Suppressor macrophage treated with lipopolysaccharide for 1 hour (primary cell): ENCODE measurements around the gene SAP30BP.

ENCODE experiments used
- DNase-seq, 3 donors: peaks; one replicate each; pipeline ENCODE4 v3.0.0-alpha.2; 2020 to 2022

SAP30BP gene

DNA sequence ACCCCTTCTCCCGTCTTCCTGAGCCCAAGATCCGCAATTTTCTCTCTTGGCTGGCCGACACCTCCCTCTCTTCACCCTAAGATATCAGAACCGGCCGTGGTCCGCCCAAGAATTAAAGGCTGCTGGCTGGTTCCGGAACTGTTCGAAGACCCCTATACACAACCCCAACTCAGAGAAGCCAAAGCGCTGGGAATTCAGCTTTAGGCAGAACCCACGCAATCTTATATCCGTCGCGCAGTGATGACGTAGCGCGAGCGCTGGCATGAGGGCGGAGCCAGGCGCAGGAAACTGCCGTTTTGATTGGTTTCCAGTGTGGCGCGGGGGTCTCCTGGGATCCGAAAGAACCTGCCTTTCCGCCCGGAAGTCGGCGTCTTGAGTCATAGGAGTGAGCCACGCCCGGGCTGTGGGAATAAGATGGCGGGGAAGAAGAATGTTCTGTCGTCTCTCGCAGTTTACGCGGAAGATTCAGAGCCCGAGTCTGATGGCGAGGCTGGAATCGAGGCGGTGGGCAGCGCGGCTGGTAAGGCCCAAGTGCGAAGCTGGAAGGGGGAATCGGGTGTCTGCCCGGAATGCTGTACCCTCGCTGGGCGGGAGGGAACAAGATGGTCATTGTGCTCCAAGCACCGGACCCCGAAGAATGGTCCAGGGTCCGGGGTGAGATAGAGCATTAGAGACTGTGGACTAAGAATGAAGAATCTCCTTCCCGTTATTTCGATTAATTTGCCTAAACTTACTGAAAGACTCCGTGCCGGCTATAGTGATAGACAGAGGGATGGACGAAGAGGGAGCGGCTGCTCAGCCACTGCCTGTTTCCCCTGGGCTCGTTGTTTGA is at the start of gene SAP30BP, which contains the start of gene RECQL5:
Gene SAP30BP, plus strand, starts transcription at position 380 of the 832 bp plus-strand sequence. Its CDS starts 35 bp downstream, at position 415.
Gene RECQL5, minus strand, starts transcription at position 196 of the 832 bp plus-strand sequence. CDS start 597 bp downstream, outside the sequence.
- DNase-seq = peak; percentile 99

DNA sequence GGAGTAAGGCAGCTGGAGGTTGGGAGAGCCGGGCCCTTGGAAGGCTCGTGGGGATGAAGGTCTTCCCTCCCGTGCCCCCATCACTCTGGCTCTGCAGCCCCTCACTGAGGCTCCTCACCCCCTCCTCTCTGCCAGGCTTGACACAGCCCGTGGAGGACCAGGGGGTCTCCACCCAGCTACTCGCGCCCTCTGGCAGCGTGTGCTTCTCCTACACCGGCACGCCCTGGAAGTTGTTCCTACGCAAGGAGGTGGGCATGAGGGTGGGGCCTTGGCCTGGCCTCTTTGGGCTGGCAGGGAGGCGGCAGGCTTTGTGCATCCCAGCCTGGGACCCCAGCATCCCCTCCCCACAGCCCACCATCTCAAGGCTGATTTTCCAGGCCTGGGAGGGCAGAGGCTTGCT is 49.5 kb upstream of the SAP30BP start:
- no peak for DNase-seq

DNA sequence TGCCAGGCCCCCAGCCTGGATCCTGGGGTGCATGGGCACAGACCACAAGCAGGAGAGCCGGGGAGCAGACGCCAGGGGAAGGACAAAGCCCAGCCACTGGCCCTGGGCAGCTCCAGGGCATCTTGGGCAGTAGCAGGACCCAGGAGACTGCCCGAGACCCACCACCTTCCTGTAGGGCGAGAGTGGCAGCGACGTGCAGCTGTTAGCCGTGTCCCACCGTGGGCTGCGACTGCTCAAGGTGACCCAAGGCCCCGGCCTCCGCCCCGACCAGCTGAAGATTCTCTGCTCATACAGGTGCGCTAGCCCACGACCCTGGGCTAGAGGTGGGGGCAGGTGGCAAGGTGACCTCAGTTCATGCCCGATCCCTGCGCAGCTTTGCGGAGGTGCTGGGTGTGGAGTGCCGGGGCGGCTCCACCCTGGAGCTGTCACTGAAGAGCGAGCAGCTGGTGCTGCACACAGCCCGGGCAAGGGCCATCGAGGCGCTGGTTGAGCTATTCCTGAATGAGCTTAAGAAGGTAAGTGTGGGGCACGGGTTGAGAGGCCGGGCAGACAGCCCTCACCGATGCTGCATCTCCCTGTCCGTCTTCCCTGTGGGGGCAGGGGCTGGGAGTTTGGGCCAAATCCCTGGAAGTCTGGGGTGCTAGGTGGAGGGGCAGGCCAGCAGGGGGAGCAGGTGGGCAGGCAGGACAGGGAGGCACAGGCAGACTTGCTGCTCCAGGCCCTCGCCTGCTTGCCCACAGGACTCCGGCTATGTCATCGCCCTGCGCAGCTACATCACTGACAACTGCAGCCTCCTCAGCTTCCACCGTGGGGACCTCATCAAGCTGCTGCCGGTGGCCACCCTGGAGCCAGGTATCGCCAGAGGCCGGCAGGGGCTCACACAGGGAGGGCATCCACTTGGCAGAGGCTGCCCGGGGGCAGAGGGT is 47.4 kb upstream of the SAP30BP start:
- DNase-seq = peak in 2 of 3 donors; percentile 24 to 41

DNA sequence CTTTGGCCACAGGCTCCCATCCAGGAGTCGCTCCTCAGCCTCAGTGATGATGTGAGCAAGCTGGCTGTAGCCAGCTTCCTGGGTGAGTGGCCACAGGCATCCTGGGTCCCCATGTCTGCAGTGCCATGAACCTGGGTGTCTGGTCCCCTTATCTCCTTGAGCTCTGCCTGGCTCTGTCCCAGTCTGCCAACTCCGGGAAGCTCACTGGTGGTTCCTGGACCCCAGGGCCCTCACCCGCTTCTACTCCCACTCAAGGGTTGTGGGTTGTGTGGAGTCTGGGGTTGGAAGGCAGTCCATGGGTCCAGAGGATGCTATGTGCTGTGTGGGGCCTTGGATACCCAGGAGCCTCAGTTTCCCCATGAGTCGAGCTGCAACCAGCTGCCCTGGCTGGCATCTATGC is 45.6 kb upstream of the SAP30BP start:
- no peak for DNase-seq

DNA sequence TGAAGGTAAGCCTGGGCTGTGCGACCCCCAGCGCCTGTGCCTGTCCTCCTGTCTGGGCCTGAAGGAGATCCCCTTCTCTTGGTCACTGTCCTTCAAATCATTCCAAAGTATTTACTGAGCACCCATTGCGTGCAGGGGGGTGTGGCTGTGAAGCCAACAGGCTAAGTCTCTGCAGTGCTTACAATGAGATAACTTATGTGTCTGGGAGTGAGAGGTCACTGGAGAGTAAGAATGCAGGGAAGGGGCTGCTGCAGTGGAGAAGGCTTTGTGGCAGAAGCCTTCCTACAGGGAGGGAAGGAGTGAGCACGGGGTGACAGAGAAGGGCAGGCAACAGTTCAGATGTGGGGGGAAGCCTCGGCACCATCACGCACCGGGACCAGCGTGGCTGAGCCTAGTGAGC is 45.1 kb upstream of the SAP30BP start:
- DNase-seq = no peak

DNA sequence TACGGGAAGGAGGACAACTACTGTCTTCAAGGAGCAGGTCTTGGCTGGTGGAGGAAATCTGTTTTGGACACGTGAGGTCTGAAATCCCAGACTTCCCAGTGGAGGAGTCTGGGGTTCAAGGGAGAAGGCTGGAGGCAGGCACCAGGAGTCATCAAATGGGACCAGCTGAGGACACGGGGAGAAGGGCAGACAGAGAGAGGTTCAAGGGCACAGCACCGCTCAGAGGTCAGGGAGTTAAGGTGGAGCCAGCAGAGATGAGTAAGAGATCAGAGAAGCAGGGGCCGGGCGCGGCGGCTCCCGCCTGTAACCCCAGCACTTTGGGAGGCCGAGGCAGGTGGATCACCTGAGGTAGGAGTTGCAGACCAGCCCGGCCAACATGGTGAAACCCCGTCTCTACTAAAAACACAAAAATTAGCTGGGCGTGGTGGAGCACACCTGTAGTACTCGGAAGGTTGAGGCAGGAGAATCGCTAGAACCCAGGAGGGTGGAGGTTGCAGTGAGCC is 44.3 kb upstream of the SAP30BP start:
- DNase-seq = no peak

DNA sequence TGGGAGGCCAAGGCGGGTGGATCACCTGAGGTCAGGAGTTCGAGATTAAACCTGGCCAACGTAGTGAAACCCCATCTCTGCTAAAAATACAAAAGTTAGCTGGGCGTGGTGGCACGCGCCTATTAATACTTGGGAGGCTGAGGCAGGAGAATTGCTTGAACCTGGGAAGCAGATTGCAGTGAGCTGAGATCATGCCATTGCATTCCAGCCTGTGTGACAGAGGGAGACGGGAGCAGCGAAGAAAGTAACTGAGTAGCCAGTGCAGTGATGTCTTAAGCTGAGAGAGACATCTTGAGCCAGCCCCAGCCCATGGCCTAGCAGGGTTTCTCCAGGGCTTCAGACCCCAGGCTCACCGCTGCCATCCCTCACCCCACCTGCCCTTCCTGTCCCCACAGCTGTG is 43.8 kb upstream of the SAP30BP start:
- DNase-seq = no peak

DNA sequence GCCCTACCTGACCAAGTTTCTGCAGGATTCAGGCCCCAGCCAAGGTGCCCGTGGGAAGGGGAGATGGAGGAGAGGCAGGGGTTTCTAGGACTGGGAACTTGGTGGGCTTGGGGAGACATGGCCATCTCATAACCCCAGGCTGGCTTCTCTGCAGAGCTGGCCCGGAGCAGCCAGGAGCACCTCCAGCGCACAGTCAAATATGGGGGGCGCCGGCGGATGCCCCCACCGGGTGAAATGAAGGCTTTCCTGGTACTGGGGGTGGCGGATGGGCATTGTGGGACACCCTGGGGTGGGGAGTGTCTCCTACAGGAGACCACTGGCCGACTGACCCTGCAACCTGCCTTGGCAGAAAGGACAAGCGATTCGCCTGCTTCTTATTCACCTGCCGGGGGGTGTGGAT is 43.1 kb upstream of the SAP30BP start:
- DNase-seq = no peak

DNA sequence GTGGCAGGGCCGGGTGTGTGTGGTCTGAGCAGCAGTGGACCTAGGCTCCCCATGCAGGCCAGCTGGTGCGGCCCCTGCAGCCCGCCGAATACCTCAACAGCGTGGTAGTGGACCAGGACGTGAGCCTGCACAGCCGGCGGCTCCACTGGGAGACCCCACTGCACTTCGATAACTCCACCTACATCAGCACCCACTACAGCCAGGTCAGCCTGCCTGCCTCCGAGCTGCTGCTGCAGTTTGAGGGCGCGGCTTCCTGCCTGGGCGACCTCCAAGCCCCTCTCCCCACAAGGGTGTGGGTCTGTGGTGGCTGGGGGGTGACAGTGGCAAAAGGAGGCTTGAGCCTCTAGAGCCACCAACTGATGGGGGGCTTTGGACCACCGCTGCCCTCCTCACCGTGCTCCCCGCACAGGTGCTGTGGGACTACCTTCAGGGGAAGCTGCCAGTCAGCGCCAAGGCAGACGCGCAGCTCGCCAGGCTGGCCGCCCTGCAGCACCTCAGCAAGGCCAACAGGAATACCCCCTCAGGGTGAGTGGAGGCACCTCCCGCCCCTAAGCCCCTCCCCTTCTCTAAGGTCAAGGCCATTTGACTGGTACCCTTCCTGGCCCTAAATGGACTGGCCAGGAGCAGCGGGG is 42.3 kb upstream of the SAP30BP start:
- no peak for DNase-seq

DNA sequence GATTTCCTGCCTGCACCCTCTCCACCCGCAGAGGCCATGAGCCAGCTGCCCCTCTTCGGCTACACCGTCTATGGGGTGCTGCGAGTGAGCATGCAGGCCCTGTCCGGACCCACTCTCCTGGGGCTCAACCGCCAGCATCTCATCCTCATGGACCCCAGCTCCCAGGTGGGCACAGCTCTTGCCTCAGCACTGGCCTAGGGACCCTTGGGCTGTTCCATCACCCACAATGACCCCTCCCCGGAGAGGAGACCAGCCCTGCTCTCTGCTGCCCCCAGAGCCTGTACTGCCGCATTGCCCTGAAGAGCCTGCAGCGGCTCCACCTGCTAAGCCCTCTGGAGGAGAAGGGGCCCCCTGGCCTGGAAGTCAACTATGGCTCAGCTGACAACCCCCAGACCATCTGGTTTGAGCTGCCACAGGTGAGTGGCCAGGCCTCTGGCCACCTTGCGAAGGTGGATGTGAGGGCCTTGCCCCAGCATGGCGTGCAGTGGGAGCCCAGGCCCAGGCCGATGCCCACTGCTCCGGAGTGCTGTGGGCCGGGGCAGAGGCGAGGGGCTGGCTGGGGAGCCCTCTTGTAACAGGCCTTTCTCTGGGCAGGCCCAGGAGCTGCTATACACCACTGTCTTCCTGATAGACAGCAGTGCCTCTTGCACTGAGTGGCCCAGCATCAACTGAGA is 41.2 kb upstream of the SAP30BP start:
- DNase-seq = peak in 2 of 3 donors; percentile 15

DNA sequence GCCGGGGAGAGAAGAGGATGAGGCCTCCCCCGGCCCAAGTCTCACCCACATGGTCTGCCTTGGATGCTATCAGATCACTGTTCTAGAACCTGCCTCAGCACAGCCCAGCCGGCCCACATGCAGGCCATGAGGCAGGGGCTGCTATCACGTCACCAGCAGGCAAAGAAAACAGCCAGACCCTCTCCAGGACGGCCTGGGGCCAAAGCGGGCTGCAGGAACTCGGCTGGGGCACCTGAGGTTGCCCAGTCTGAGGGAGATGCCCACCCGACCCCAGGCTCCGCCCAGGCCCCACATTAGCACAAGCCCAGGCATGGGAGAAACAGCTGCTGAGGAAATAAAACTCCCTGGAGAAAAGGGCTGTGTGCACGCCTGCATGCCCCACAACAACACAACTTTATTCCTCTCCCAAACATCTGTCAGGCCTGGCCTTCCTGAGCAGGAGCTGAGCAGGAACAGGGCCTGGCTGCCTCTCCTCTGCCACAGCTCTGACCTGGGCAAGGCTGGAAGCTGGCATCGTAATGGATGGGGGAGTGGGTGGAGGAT is 40.6 kb upstream of the SAP30BP start:
- no peak for DNase-seq

DNA sequence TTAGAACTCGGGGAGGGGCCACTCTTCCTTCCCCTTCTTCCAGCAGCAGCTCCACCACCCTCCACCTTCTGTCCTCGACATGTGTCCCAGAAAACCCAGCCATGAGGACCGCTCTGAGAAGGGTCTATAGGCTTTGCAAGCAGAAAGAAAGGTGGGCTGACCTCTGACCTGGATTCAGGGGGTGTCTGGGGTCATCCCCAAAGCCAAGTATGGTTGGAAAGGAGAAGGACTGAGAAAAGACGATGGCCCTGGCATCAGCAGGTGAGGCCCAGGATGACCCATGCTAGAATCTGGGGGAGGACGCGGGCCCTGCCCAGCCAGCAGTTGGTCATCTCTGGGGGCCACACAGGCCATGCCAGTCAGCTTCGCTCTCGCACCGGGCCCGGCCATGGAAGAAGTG is 40.0 kb upstream of the SAP30BP start:
- no peak for DNase-seq

DNA sequence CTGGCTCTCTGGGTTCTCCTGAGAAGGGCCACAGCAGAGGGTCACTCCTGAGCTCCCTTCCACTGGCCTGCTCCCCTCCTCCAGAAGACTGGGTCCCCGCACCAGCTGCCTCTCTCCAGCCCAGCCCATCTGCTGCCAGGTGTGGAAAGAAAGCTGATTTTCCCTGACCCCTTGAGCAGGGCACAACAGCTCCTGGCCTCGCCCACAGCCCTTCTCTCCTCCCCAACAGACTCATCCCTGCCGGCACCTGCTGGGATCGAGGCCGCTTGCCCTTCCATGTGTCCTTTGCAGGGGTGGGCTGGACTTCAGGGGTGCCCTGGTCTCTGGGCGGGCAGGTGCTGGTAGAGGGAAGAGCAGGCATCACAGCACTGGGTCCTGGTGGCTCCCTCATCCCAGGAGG is 38.7 kb upstream of the SAP30BP start:
- DNase-seq = no peak

DNA sequence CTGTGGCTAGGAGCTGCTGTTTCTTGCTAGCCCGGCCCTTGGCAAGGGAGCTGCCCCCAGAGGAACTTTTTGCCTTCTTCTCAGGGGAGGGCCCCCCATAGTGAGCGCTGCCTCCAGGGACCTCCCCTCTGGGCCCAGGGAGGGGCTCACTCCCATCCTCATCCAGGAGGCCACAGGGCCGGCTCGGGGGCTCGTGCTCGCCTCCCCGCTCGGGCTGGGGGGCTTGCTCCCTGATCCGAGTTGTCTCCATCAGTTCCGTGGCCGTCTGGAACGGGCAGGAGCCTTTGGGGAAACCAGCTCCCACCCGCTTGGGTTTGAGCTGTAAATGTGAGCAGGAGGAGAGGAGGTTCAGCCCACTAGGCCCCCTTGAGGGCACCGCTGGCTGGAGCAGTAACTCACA is 38.0 kb upstream of the SAP30BP start:
- no peak for DNase-seq

DNA sequence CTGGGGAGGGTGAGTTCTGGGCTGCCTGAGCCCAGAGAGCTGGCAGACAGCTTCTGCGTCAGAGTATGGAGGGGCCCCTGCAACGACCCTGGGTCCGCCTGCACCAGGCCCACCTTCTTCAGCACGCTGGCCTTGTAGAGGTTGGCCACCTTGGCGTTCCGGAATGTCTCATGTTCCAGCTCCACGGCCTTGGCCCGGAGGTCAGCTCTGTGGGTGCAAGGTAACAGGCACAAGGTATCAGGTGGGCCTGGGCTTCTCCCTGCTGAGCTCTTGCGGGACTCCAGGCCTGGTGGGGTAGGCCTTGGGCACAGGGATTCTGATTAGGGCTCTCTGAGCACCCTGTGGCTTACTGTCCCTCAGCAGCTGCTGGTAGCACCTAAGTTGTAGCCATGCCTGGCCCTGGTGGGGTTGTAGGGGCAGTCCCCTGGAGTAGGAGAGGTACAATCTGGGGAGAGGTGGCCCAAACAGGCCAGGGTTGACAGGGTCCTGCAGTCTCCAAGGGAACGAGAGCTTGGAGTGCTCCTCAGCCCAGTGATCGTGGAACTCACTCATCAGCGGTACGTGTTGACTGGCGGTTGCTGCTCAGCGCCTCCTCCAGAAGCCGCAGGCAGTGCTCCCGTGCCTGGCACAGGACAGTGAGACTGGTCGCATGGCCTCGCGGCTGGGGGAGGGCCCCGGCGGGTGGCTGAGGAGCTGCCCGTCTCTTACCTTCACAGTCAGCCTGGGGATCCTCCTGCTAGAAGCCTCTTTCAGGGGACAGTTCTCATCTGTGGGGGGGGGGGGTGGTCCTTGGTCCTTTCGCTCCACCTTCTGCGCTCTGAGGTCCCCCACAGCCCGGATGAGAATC is 36.8 kb upstream of the SAP30BP start:
- no peak for DNase-seq

DNA sequence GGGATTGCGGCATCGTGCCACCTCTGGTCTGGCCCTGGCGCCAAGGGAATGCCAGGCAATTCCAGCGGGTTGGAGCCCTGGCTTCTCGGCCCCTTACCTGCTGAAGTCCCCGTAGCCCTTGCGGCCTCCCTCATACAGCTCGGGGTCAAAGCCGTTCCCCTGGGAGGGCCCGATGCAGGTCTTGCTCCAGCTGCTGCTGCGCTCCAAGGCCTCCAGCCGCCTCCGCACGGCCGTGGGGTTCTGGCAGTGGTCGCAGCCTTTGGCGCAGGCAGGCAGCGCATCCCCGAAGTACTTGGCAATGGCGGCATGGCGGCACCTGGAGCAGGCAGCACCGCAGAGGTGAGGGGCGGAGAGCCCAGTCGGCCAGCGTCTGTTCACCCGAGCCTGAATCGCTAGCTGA is 35.8 kb upstream of the SAP30BP start:
- no peak for DNase-seq

DNA sequence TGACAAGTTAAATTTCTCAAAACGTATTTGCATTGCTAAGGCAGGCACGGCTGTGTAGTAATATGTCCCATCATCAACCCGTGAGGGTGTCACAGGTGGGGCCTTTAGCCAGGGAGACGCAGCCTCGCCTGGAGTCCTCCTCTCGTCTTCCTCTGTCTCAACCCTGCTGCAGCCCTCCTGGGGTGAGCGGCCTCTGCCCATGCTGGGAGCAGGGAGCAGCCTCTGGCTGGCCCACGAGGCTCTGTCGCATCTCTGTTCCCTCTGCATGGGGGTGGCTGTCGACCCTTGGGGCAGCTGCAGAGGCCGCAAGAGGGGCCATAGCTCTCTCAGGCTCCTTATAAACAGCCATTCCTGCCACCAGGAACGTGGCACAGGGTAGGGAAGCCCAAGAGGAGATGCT is 34.7 kb upstream of the SAP30BP start:
- no peak for DNase-seq

DNA sequence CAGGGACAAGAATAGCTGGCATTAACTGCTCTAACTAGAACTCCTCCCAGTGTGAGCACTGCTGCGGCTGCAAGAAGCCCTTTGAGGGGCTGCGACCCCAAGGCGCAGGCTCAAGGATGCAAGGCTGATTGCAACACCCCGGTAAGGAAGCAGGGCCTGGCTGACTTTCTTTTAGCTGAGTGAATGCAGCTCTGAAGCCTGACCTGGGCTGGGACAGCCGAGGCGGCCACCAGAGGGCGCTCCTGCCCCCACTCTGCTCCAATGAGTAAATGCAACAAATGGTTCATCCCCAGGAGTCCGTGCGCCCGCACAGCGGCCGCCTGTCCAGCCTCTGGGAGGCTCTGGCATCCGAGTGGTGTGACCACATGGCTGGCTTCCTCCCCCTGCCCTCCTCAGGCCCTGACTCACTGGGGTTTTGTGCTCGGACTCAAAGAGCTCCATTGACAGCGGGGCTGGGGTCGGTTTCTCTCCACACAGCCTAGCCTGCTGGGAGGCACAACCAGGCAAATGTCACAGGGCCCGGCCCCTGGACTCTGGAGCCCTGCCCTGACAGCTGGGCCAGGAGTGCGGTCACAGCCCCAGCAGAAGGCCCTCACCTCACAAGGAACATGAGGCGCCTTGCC is 34.2 kb upstream of the SAP30BP start, which contains the start of gene SMIM5:
Gene SMIM5, plus strand, starts transcription at position 572 of the 623 bp plus-strand sequence. CDS start 6,768 bp downstream, outside the sequence.
- peak; percentile 76 to 90 (median 81) for DNase-seq

DNA sequence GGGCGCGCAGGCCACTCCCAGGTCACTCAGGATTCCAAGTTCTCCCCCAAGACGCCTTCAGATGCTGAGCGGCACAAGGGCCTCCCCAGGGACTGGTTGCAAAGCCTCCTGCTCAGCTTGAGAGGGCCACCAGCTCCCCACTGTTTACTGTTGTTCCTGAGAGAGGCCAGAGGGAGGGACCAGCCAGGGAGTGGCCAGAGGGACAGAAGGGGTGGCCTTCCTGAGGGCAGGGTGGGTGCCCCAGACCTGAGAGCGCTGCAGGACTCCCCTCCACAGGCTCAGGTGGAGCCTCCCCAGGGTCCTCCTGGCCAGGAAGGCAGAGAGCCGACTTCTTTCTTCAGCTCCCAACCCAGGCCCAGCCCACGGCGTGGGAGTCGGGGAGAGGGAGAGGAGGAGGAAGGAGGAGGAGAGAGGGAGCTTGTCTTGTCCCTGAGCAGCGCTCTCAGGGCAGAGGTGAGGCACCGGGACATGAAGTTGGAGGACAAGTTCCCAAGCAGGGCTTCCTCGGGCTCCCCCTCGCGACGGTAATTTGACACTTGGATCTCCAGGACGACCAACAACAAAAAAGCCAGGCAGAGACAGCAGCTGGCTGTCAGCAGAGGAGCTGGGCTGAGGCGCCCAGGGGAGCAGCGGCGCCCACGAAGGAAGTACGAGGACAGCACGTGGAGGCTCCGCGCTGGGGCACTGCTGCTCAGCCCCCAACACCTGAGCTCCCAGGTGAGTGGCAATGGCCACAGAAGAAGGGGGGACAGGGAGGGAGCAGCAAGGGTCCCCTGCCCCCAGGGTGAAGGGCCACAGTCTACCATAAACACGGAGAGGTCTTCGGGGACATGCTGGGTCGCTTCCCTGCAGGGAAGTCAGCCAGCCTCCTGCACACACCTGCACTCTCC is 33.4 kb upstream of the SAP30BP start:
- DNase-seq = peak; percentile 60 to 80 (median 70)
